ENCODE measurements around the gene BEND2.

DNA sequence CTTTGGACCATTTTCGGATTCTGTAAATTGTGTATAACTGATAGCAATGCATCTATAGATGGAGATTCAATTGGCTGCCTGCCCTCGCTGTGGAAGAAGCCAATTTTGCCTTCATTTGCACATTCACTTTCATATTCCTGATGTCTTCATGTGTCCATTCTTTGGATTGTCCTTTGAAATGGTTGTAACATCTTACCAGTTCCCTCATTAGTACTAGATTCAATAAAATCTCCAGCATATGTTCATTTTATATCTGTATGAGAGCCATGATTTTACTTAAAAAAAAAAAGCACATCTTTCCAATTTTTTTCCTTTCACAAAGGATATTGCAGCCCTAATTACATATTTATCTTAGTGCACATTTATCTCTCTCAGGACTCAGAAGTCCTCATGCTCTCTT is 61.7 kb downstream of the BEND2 start:
- TF ChIP-seq, protein P1, sequence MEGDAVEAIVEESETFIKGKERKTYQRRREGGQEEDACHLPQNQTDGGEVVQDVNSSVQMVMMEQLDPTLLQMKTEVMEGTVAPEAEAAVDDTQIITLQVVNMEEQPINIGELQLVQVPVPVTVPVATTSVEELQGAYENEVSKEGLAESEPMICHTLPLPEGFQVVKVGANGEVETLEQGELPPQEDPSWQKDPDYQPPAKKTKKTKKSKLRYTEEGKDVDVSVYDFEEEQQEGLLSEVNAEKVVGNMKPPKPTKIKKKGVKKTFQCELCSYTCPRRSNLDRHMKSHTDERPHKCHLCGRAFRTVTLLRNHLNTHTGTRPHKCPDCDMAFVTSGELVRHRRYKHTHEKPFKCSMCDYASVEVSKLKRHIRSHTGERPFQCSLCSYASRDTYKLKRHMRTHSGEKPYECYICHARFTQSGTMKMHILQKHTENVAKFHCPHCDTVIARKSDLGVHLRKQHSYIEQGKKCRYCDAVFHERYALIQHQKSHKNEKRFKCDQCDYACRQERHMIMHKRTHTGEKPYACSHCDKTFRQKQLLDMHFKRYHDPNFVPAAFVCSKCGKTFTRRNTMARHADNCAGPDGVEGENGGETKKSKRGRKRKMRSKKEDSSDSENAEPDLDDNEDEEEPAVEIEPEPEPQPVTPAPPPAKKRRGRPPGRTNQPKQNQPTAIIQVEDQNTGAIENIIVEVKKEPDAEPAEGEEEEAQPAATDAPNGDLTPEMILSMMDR (IDR thresholded peaks at IDR 0.05), result no peak
- TF ChIP-seq ZFX (IDR thresholded peaks at IDR 0.05; ENCODE audit: borderline replicate concordance), result no peak

Measured in 22Rv1 (cell line).